ENCODE data around the gene KRT37. TPM values are rescaled to one million over a fixed set of nuclear protein-coding genes. Genes with fewer than 3 reads are reported as not detected.

KRT37 gene
- total and polyA plus RNA-seq, 9 of the 15 experiments (the other 6 are each of a cell fraction or from before 2014, with no cell fraction given), result not detected

DNA sequence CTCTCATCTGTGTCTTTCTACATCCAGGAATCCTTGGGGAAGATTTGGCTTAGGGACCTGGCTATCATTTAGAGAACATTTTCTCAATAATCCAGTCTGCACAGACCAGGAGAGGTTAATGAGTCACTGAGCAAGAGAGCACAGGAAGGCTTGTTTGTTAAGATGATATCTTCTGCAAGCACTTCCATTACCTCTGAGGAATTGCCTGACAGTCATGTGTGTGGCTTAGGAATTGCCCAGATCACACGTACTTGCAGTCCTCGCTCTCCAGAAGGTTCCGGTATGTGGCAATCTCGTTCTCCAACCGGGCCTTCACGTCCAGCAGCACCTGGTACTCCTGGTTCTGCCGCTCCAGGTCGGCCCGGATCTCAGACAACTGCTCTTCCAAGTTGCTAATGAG, 3.3 kb downstream of the KRT37 start:
- Histone ChIP-seq H3K9me1 (ENCODE audit: control insufficient read depth, insufficient read depth, low read length) (no peaks in the 10 kb centered on the region), H4K20me1 (replicated peaks; ENCODE audit: control insufficient read depth, insufficient read depth, low read length) (no peaks in the 10 kb centered on the region; the same call in 1 of the 2 replicates), H3K9ac (ENCODE audit: insufficient read depth in 1 of 2, low read depth in 2 of 2, low read length in 2 of 2) (no peak overlapping the region), H2AFZ (ENCODE audit: low read depth, low read length) (no peak overlapping the region), H3K4me2 (ENCODE audit: insufficient read depth, low read length) (no peak overlapping the region), H3K79me2 (ENCODE audit: control insufficient read depth, insufficient read depth, low read length) (no peaks in the 10 kb centered on the region), H3K9me3 (replicated peaks; ENCODE audit: control insufficient read depth, insufficient read depth, low read depth, low read length) (no peaks in the 10 kb centered on the region), H3K27ac (ENCODE audit: extremely low read depth, low read depth, low read length) (no peak overlapping the region), H3K27me3 (ENCODE audit: control insufficient read depth in 2 of 2, insufficient read depth in 2 of 2, low read length in 2 of 2) (peaks cover 33 to 65% of the 10 kb centered on the region in 2 experiments; a peak in 4 of 5 replicates), H3K4me3 (no peak overlapping the region), H3K36me3 (ENCODE audit: control insufficient read depth, insufficient read depth, low read length) (no peaks in the 10 kb centered on the region), H3K4me1 (replicated peaks in 1 of 2; ENCODE audit: control insufficient read depth in 2 of 2, insufficient read depth in 2 of 2, low read length in 2 of 2) (no peaks in the 10 kb centered on the region)
- BruUV-seq (replicated peaks), result no TSS peak
- CTCF ChIA-PET (ENCODE audit: low intra/inter-chr PET ratio), result no interaction called here
- no peak for FAIRE-seq
- WGBS (ENCODE audit: insufficient coverage, low coverage, missing lambda C conversion rate), result 1% methylated on average over 9 of the region's 9 CpGs
- no peak for TF ChIP-seq ZBTB17 (CRISPR knock-in tag; IDR thresholded peaks at IDR 0.05)
- peak; percentile 65 for TF ChIP-seq FOSL1 (tag; conservative IDR thresholded peaks at IDR 0.05)
- no peak for DNase-seq (ENCODE audit: extremely low read depth in 1 of 4, low spot score in 3 of 4)
- no peak for ATAC-seq
- POLR2A ChIA-PET, result no interaction called here
- in situ Hi-C loops (cut with MboI), result no loop called here
- intact Hi-C loops (cut with micrococcal nuclease), result no loop called here

DNA sequence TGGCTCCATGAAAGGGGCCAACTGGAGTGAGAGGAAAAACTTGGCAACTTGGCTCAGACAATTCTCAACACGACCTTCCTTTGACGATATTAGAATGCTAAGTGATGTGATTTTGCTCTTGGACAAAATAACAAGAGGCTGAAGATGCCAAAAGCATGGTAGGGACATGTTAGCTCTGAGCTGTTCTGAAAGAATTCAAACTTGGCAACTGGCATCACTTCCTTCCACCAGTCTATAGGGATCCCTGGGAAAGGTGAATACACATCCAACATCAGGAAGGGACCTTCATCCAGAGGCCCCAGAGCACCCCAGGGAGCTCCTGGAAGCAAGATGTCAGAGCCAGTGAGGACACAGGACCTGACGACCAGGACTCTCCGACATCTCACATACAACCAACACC, 4.3 kb downstream of the KRT37 start:
- in situ Hi-C loops (cut with MboI) (no loop called here), intact Hi-C loops (cut with micrococcal nuclease) (no loop called here)
- Histone ChIP-seq H2AFZ (ENCODE audit: low read depth, low read length) (no peak overlapping the region), H3K36me3 (ENCODE audit: control insufficient read depth, insufficient read depth, low read length) (no peaks in the 10 kb centered on the region), H3K9me3 (replicated peaks; ENCODE audit: control insufficient read depth, insufficient read depth, low read depth, low read length) (no peaks in the 10 kb centered on the region), H3K79me2 (ENCODE audit: control insufficient read depth, insufficient read depth, low read length) (no peaks in the 10 kb centered on the region), H3K4me1 (replicated peaks in 1 of 2; ENCODE audit: control insufficient read depth in 2 of 2, insufficient read depth in 2 of 2, low read length in 2 of 2) (no peaks in the 10 kb centered on the region), H4K20me1 (replicated peaks; ENCODE audit: control insufficient read depth, insufficient read depth, low read length) (no peaks in the 10 kb centered on the region; the same call in 1 of the 2 replicates), H3K4me3 (no peak overlapping the region), H3K4me2 (ENCODE audit: insufficient read depth, low read length) (no peak overlapping the region), H3K9me1 (ENCODE audit: control insufficient read depth, insufficient read depth, low read length) (no peaks in the 10 kb centered on the region), H3K9ac (ENCODE audit: insufficient read depth in 1 of 2, low read depth in 2 of 2, low read length in 2 of 2) (no peak overlapping the region), H3K27me3 (ENCODE audit: control insufficient read depth in 2 of 2, insufficient read depth in 2 of 2, low read length in 2 of 2) (peaks cover 33 to 65% of the 10 kb centered on the region in 2 experiments; a peak in 4 of 5 replicates), H3K27ac (ENCODE audit: extremely low read depth, low read depth, low read length) (no peak overlapping the region)
- POLR2A ChIA-PET, result no interaction called here
- BruUV-seq (replicated peaks), result no TSS peak
- ATAC-seq (no peak), FAIRE-seq (no peak), DNase-seq (ENCODE audit: extremely low read depth in 1 of 4, low spot score in 3 of 4) (no peak)
- WGBS (ENCODE audit: insufficient coverage, low coverage, missing lambda C conversion rate), result 0% methylated on average over 4 of the region's 4 CpGs
- CTCF ChIA-PET (ENCODE audit: low intra/inter-chr PET ratio), result no interaction called here
- no peak for TF ChIP-seq ZNF75A (CRISPR knock-in tag; IDR thresholded peaks at IDR 0.05)
- no peak for TF ChIP-seq POLR3G (IDR thresholded peaks at IDR 0.05; ENCODE audit: extremely low read depth, insufficient read length, insufficient replicate concordance)
- TF ChIP-seq JUN (IDR thresholded peaks at IDR 0.05; ENCODE audit: borderline replicate concordance, low read depth, low read length), result no peak
- no peak for TF ChIP-seq JUN (CRISPR knock-in tag; IDR thresholded peaks at IDR 0.05; ENCODE audit: borderline replicate concordance)
- TF ChIP-seq MTA2 (IDR thresholded peaks at IDR 0.05; ENCODE audit: low read depth), result no peak
- TF ChIP-seq MTA3 (IDR thresholded peaks at IDR 0.05; ENCODE audit: borderline replicate concordance), result no peak
- TF ChIP-seq TFAM (CRISPR knock-in tag; conservative IDR thresholded peaks at IDR 0.05), result no peak
- TF ChIP-seq STAT5A (IDR thresholded peaks at IDR 0.05; ENCODE audit: borderline replicate concordance, low read length), result no peak
- TF ChIP-seq, protein P1, sequence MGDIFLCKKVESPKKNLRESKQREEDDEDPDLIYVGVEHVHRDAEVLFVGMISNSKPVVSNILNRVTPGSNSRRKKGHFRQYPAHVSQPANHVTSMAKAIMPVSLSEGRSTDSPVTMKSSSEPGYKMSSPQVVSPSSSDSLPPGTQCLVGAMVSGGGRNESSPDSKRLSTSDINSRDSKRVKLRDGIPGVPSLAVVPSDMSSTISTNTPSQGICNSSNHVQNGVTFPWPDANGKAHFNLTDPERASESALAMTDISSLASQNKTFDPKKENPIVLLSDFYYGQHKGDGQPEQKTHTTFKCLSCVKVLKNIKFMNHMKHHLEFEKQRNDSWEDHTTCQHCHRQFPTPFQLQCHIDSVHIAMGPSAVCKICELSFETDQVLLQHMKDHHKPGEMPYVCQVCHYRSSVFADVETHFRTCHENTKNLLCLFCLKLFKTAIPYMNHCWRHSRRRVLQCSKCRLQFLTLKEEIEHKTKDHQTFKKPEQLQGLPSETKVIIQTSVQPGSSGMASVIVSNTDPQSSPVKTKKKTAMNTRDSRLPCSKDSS (IDR thresholded peaks at IDR 0.05; ENCODE audit: low read depth, partially characterized antibody), result no peak
- TF ChIP-seq HEY1 (CRISPR knock-in tag; IDR thresholded peaks at IDR 0.05; ENCODE audit: borderline replicate concordance), result no peak
- TF ChIP-seq FOXA3 (CRISPR knock-in tag; conservative IDR thresholded peaks at IDR 0.05 in 1 of 2, IDR thresholded peaks at IDR 0.05 in 1 of 2), result no peak
- no peak for TF ChIP-seq MLX (CRISPR knock-in tag; conservative IDR thresholded peaks at IDR 0.05)

Data from K562 (cell line).